ENCODE data around the gene BRAF. TPM values are rescaled to one million over a fixed set of nuclear protein-coding genes. Genes with fewer than 3 reads are reported as not detected.

BRAF gene
- total and polyA plus RNA-seq, 2 donors (not counting 3 experiments of a cell fraction or from before 2014, with no cell fraction given) = 6.6 to 26.2 TPM

DNA sequence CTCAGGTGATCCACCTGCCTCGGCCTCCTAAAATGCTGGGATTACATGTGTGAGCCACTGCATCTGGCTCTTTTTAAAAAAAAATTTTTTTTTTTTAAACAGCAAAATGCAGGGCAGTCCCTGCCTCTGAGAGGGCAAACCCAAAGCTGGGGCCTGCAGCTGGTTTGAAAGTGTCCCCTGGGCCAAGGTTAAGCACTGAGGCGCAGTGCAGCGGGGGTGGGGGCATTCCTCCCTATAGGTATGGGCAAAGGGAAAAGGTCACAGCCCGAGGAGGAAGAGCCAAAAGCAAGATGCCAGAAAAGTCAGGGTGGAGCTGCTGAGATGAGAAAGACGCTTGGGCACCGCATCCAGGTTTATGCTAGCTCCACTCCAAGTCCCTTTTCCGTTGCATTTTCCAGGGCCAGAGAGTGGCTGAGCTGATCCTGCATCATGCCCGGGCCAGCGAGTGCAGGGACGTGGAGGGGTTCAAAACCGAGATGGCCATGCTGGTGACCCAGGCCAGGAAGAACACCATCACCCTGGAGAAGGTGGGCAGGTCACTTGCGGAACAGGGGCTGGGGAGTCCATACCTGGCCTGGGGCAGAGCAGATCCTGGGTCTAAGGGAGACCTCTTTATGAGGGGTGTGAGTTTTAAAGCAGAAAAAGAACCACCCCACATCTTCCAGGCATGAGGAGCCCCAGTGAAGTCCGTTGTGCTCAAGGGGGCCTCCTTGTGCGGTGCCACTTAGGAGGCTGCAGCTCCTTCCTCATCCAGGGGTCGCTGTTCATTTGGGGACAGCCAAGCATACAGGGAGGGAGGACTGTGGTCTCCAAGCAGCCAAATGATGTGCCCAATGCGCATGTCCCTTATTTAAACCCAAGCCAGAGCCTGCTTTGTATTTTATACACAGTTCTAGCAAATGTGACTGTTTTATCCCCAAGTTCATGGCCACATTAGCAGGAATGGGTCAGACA, 235.3 kb downstream of the BRAF start:
- no peak overlapping the region for H3K4me2 ChIP-seq (ENCODE audit: insufficient read depth, low read length)
- CTCF ChIA-PET = no interaction called here
- no peaks in the 10 kb centered on the region for H4K20me1 ChIP-seq (replicated peaks; ENCODE audit: control insufficient read depth, extremely low read depth, insufficient read depth, low read length)
- H3K4me1 ChIP-seq (ENCODE audit: control insufficient read depth, extremely low read depth, insufficient read depth, low read length) = no peaks in the 10 kb centered on the region
- no peak for TF ChIP-seq FOS (IDR thresholded peaks at IDR 0.05; ENCODE audit: borderline replicate concordance, insufficient read depth, low read length)
- TF ChIP-seq JUN (IDR thresholded peaks at IDR 0.05; ENCODE audit: borderline replicate concordance, insufficient read depth, insufficient read length, low read depth) = no peak
- TF ChIP-seq, protein P1, sequence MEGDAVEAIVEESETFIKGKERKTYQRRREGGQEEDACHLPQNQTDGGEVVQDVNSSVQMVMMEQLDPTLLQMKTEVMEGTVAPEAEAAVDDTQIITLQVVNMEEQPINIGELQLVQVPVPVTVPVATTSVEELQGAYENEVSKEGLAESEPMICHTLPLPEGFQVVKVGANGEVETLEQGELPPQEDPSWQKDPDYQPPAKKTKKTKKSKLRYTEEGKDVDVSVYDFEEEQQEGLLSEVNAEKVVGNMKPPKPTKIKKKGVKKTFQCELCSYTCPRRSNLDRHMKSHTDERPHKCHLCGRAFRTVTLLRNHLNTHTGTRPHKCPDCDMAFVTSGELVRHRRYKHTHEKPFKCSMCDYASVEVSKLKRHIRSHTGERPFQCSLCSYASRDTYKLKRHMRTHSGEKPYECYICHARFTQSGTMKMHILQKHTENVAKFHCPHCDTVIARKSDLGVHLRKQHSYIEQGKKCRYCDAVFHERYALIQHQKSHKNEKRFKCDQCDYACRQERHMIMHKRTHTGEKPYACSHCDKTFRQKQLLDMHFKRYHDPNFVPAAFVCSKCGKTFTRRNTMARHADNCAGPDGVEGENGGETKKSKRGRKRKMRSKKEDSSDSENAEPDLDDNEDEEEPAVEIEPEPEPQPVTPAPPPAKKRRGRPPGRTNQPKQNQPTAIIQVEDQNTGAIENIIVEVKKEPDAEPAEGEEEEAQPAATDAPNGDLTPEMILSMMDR (IDR thresholded peaks at IDR 0.05; ENCODE audit: extremely low read depth in 1 of 2, insufficient read depth in 1 of 2, low read depth in 1 of 2, low read length in 2 of 2) = no peak
- TF ChIP-seq POLR2A (IDR thresholded peaks at IDR 0.05; ENCODE audit: low read depth, low read length) = no peak
- no peak for TF ChIP-seq EZH2 (IDR thresholded peaks at IDR 0.05; ENCODE audit: borderline replicate concordance, low read depth, low read length, severe bottlenecking)
- no peak for TF ChIP-seq POLR2AphosphoS5 (IDR thresholded peaks at IDR 0.05; ENCODE audit: insufficient read depth, low read depth, low read length)
- no peak for TF ChIP-seq GATA2 (IDR thresholded peaks at IDR 0.05; ENCODE audit: insufficient read depth, insufficient read length, low read depth, low read length)
- TF ChIP-seq, protein P2, sequence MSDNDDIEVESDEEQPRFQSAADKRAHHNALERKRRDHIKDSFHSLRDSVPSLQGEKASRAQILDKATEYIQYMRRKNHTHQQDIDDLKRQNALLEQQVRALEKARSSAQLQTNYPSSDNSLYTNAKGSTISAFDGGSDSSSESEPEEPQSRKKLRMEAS (IDR thresholded peaks at IDR 0.05; ENCODE audit: insufficient read depth, insufficient read length) = no peak
- no peak for TF ChIP-seq MYC (IDR thresholded peaks at IDR 0.05; ENCODE audit: low read depth, low read length)
- H2AFZ ChIP-seq (ENCODE audit: low read depth, low read length) = no peak overlapping the region
- H3K9me3 ChIP-seq (replicated peaks; ENCODE audit: control insufficient read depth, insufficient read depth, low read length) = no peaks in the 10 kb centered on the region
- POLR2A ChIA-PET = no interaction called here
- no TSS peak for BruUV-seq (replicated peaks)
- H3K9ac ChIP-seq (replicated peaks; ENCODE audit: extremely low read depth, insufficient read depth, low read length) = no peak overlapping the region
- H3K4me3 ChIP-seq (replicated peaks in 1 of 3; ENCODE audit: insufficient read depth in 1 of 3, low read depth in 1 of 3, low read length in 3 of 3) = no peak overlapping the region
- H3K27ac ChIP-seq (ENCODE audit: insufficient read depth, low read depth, low read length) = no peak overlapping the region
- intact Hi-C loops (cut with micrococcal nuclease) (no loop called here), dilution Hi-C loops (cut with MboI; ENCODE audit: extremely low pct_ligation_motif_present, low sequenced_read_pairs) (no loop called here)
- FAIRE-seq (no peak), DNase-seq (ENCODE audit: low read depth, low spot score) (no peak)
- H3K36me3 ChIP-seq (ENCODE audit: control insufficient read depth in 2 of 2, extremely low read depth in 1 of 2, insufficient read depth in 2 of 2, low read length in 2 of 2) = peaks cover 0 to 5% of the 10 kb centered on the region in 2 experiments
- H3K9me1 ChIP-seq (replicated peaks; ENCODE audit: control insufficient read depth, extremely low read depth, insufficient read depth, low read length) = no peaks in the 10 kb centered on the region
- H3K79me2 ChIP-seq (ENCODE audit: control insufficient read depth, insufficient read depth, low read length) = no peaks in the 10 kb centered on the region
- no peaks in the 10 kb centered on the region for H3K27me3 ChIP-seq (ENCODE audit: control insufficient read depth in 2 of 2, insufficient read depth in 2 of 2, low read length in 2 of 2)

Data from endothelial cell of umbilical vein (primary cell).